ENCODE measurements around the gene STK38. TPM values are rescaled to one million over a fixed set of nuclear protein-coding genes. Genes with fewer than 3 reads are reported as not detected.
A peak's percentile ranks its signal among the peaks of the same experiment; 100 is the strongest.

The STK38 gene
- total RNA-seq, 1 experiment from 2014 or later: 25.7 TPM

DNA sequence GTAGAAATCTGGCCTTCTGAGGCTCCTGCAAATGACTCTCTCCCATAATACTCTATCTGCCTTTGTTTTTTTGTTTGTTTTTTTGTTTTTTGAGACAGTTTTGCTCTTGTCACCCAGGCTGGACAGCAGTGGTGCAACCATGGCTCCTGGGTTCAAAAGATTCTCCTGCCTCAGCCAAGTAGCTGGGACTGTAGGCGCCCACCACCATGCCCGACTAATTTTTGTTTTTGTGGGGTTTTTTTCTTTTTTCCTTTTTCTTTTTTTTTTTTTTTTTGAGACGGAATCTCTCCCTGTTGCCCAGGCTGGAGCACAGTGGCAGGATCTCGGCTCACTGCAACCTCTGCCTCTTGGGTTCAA lies 16.6 kb upstream of the STK38 start:
- Histone ChIP-seq H3K27me3 (ENCODE audit: low read length) (no peaks in the 10 kb centered on the region), H3K4me3 (ENCODE audit: low read length) (no peak overlapping the region), H3K4me1 (ENCODE audit: insufficient read depth, low read length) (no peaks in the 10 kb centered on the region), H2AFZ (ENCODE audit: low read length) (peak overlapping the region; percentile 24; the same call in 1 of the 2 replicates), H3K79me2 (ENCODE audit: low read length) (no peaks in the 10 kb centered on the region), H4K20me1 (ENCODE audit: low read length) (no peaks in the 10 kb centered on the region), H3K9ac (ENCODE audit: low read length) (no peak overlapping the region), H3K27ac (ENCODE audit: low read length) (no peak overlapping the region), H3K4me2 (ENCODE audit: low read length) (no peak overlapping the region), H3F3A (ENCODE audit: low read length, unreplicated experiment) (no peaks in the 10 kb centered on the region), H3K9me2 (replicated peaks; ENCODE audit: low read length) (no peaks in the 10 kb centered on the region), H3K36me3 (ENCODE audit: low read depth, low read length) (no peaks in the 10 kb centered on the region), H3K9me3 (ENCODE audit: low read length) (no peaks in the 10 kb centered on the region)
- DNase-seq (no peak), ATAC-seq (no peak)
- BruUV-seq (replicated peaks): no TSS peak
- ChIA-PET CTCF (no interaction called here), POLR2A (ENCODE audit: unreplicated experiment) (no interaction called here)
- TF ChIP-seq, protein P1, sequence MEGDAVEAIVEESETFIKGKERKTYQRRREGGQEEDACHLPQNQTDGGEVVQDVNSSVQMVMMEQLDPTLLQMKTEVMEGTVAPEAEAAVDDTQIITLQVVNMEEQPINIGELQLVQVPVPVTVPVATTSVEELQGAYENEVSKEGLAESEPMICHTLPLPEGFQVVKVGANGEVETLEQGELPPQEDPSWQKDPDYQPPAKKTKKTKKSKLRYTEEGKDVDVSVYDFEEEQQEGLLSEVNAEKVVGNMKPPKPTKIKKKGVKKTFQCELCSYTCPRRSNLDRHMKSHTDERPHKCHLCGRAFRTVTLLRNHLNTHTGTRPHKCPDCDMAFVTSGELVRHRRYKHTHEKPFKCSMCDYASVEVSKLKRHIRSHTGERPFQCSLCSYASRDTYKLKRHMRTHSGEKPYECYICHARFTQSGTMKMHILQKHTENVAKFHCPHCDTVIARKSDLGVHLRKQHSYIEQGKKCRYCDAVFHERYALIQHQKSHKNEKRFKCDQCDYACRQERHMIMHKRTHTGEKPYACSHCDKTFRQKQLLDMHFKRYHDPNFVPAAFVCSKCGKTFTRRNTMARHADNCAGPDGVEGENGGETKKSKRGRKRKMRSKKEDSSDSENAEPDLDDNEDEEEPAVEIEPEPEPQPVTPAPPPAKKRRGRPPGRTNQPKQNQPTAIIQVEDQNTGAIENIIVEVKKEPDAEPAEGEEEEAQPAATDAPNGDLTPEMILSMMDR (conservative IDR thresholded peaks at IDR 0.05; ENCODE audit: low read depth, low read length): no peak
- TF ChIP-seq EZH2phosphoT487 (IDR thresholded peaks at IDR 0.05; ENCODE audit: borderline replicate concordance, low read length) (no peak), EZH2 (IDR thresholded peaks at IDR 0.05; ENCODE audit: low read length, unreplicated experiment) (no peak)
- intact Hi-C loops (cut with micrococcal nuclease): no loop called here

DNA sequence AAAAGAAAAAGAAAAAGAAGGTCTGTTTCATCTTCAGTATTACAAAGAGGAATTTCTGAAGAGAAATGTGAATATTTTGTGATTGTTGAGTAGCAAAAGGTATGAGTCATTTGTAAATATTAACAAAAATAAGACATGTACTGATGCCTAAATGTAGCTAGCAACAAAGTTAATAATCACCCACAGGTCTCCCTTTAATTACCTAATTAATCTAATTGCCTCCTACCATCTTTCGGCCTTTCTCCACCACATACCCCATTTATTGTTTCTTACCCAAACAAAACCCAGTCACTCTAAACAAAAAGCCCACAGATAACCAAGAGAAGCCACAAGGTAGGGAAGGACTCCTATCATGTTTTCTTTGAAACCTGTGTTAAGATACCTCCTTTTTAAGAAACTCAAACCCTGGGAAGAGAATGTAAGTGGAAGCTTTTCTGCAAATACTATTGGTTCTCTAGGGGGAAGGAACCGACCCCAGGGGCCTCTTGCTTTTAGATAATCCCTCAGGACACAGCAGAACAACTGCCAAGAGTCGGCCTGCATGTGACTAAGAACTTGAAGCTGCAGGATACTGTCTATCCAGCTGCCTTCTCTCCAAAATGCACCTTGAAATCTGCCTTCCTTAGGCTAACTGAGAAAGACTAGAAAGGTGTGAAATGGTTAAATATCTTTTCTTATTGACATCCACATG lies 16.1 kb upstream of the STK38 start:
- Histone ChIP-seq H3K36me3 (ENCODE audit: low read depth, low read length) (no peaks in the 10 kb centered on the region), H3K4me1 (ENCODE audit: insufficient read depth, low read length) (peaks cover under 1% of the 10 kb centered on the region; the same call in 1 of the 2 replicates), H3K4me3 (ENCODE audit: low read length) (no peak overlapping the region), H2AFZ (ENCODE audit: low read length) (peak overlapping the region; percentile 24; the same call in 1 of the 2 replicates), H4K20me1 (ENCODE audit: low read length) (no peaks in the 10 kb centered on the region), H3K4me2 (ENCODE audit: low read length) (no peak overlapping the region), H3F3A (ENCODE audit: low read length, unreplicated experiment) (no peaks in the 10 kb centered on the region), H3K27me3 (ENCODE audit: low read length) (no peaks in the 10 kb centered on the region), H3K9me2 (replicated peaks; ENCODE audit: low read length) (no peaks in the 10 kb centered on the region), H3K9me3 (ENCODE audit: low read length) (no peaks in the 10 kb centered on the region), H3K27ac (ENCODE audit: low read length) (no peak overlapping the region), H3K9ac (ENCODE audit: low read length) (no peak overlapping the region), H3K79me2 (ENCODE audit: low read length) (no peaks in the 10 kb centered on the region)
- ChIA-PET POLR2A (ENCODE audit: unreplicated experiment) (no interaction called here), CTCF (no interaction called here)
- BruUV-seq (replicated peaks): no TSS peak
- intact Hi-C loops (cut with micrococcal nuclease): no loop called here
- DNase-seq (no peak), ATAC-seq (peak; percentile 40)
- TF ChIP-seq EZH2phosphoT487 (IDR thresholded peaks at IDR 0.05; ENCODE audit: borderline replicate concordance, low read length) (no peak), EZH2 (IDR thresholded peaks at IDR 0.05; ENCODE audit: low read length, unreplicated experiment) (no peak)
- TF ChIP-seq, protein P1 (conservative IDR thresholded peaks at IDR 0.05; ENCODE audit: low read depth, low read length): no peak

DNA sequence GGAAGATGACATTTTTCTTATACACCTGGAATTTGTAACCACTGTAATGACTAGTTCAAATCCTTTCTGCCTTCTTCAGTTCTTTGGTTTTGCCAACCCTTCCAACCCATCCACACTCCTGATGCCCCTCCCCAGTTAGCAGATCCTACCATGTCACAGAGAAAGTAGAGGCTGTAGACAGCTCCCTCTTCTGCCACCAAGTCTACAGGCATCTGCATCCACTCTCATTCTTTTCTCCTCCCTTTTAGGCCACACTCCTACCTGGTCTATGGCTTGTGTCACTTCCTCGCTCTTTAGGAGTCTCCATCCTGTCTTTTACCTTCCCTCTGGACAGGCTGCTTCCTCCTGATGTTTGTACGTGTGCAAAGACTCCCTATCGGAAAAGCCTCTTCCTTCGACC lies 13.5 kb upstream of the STK38 start:
- Histone ChIP-seq H2AFZ (ENCODE audit: low read length) (no peak overlapping the region), H3K9ac (ENCODE audit: low read length) (no peak overlapping the region), H3K27me3 (ENCODE audit: low read length) (no peaks in the 10 kb centered on the region), H4K20me1 (ENCODE audit: low read length) (no peaks in the 10 kb centered on the region), H3F3A (ENCODE audit: low read length, unreplicated experiment) (no peaks in the 10 kb centered on the region), H3K27ac (ENCODE audit: low read length) (no peak overlapping the region), H3K79me2 (ENCODE audit: low read length) (no peaks in the 10 kb centered on the region), H3K4me3 (ENCODE audit: low read length) (no peak overlapping the region), H3K9me2 (replicated peaks; ENCODE audit: low read length) (no peaks in the 10 kb centered on the region), H3K4me1 (ENCODE audit: insufficient read depth, low read length) (peaks cover 16% of the 10 kb centered on the region), H3K4me2 (ENCODE audit: low read length) (no peak overlapping the region), H3K36me3 (ENCODE audit: low read depth, low read length) (no peaks in the 10 kb centered on the region), H3K9me3 (ENCODE audit: low read length) (no peaks in the 10 kb centered on the region)
- CTCF ChIA-PET: no interaction called here
- POLR2A ChIA-PET (ENCODE audit: unreplicated experiment): no interaction called here
- TF ChIP-seq, protein P1 (conservative IDR thresholded peaks at IDR 0.05; ENCODE audit: low read depth, low read length): no peak
- no peak for TF ChIP-seq EZH2phosphoT487 (IDR thresholded peaks at IDR 0.05; ENCODE audit: borderline replicate concordance, low read length)
- no peak for TF ChIP-seq EZH2 (IDR thresholded peaks at IDR 0.05; ENCODE audit: low read length, unreplicated experiment)
- no TSS peak for BruUV-seq (replicated peaks)
- DNase-seq: no peak
- intact Hi-C loops (cut with micrococcal nuclease): no loop called here
- no peak for ATAC-seq
